GM12891 (cell line): ENCODE results near the gene KRTAP4-16.

Experiments
- PAX5 ChIP-seq: IDR thresholded peaks from 2 replicates; pipeline ENCODE4 v1.6.1; 2011; ENCODE audit warnings: low read length, moderate library complexity, mild to moderate bottlenecking; ENCODE audit not compliant: insufficient read depth, severe bottlenecking
- POLR2A ChIP-seq: IDR thresholded peaks from 2 replicates; pipeline ENCODE4 v1.6.1; 2011; ENCODE audit warnings: low read depth, low read length, control low read depth
- POLR2AphosphoS5 ChIP-seq: IDR thresholded peaks from 2 replicates; pipeline ENCODE4 v1.6.1; 2011; ENCODE audit warnings: low read depth, low read length, control low read depth
- SPI1 ChIP-seq: IDR thresholded peaks from 2 replicates; pipeline ENCODE4 v1.6.1; 2011; ENCODE audit warnings: low read depth, low read length, control low read depth
- TAF1 ChIP-seq: IDR thresholded peaks from 2 replicates; pipeline ENCODE4 v1.6.1; 2011; ENCODE audit warnings: low read depth, low read length, control low read depth

DNA sequence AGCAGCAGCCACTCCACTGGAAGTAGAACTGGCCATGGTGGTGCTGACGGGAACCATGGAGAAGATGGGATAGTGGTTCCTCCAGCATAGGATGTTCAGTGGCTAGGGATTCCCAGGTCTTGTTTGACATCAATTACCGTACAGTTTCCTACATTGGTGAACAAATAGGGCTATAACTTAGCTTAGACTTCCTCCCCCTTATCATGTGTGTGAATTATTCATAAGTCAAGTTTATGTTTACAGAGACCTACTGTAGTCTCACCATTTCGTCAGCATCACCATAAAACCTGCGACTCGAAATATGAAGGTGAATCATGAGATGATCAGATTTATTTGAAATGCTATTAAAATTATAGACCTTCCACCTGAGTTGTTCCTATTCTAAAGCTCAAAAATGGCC is 43.3 kb downstream of the KRTAP4-16 start:
- TF ChIP-seq TAF1 (no peak), POLR2A (no peak), POLR2AphosphoS5 (no peak), PAX5 (no peak), SPI1 (no peak)
